GM20431 (cell line): ENCODE data around the gene MYRIP.
"Not testable (repeated sequence)": the region's sequence is repeated elsewhere in the genome, so short reads cannot be mapped to it uniquely, and the experiment has no call there.

Source experiments
- in situ Hi-C: fragments of 300-500 bp; cut with MseI, MboI; formaldehyde crosslinking; loops from one replicate; pipeline ENCODE4 v1.15.0; 2020; ENCODE audit warnings: low sequenced_read_pairs; ENCODE audit not compliant: unreplicated experiment

MYRIP gene

GRCh38 chr3:40016391-40016790, 207.0 kb downstream of the MYRIP start:
- in situ Hi-C loops: no loop called here

DNA sequence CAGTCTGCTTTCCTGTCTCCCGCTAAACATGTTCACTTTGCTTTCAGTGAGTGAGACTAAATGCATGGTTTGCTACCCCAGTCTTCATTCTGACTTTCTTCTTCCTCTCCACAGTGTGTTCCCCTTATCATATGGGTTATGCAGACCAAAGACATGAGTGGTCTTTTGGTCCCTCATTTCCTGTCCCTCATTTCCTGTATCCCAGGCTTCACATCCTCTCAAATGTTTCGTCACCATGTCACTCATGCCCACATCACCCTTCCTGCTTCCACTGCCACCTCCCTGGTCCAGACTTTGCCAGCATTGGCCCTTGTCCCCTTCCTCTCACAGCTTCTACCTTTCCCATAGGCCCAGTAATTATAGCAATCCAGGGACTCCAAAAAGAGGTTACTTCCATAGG, 209.0 kb downstream of the MYRIP start:
- in situ Hi-C loops: no loop called here

GRCh38 chr3:40019376-40019775, 210.0 kb downstream of the MYRIP start:
- in situ Hi-C loops: no loop called here

DNA sequence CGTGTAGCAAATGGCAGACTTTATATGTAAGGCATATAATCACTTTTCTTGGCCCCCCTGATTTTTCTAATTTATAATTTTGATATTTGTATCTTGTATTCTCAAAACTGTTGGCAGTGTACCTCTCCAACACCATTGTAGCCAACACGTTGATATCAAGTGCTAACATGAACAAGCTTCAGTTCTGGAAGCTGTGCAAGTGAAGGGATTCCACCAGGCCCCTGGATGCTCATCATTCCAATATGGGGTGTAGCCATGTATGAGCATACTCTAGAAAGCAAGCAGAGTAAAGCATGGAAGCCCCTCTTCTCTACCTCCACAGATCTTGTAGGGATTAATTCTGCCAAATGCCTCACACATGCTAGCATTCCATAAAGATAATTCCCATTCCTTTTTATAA, 211.3 kb downstream of the MYRIP start:
- in situ Hi-C loops: no loop called here

- in situ Hi-C loops: no loop called here
These were observed 211.9 kb downstream of the MYRIP start for GRCh38 chr3:40021338-40021737.

- in situ Hi-C loops: no loop called here
These were observed 213.0 kb downstream of the MYRIP start for GRCh38 chr3:40022297-40022827.

DNA sequence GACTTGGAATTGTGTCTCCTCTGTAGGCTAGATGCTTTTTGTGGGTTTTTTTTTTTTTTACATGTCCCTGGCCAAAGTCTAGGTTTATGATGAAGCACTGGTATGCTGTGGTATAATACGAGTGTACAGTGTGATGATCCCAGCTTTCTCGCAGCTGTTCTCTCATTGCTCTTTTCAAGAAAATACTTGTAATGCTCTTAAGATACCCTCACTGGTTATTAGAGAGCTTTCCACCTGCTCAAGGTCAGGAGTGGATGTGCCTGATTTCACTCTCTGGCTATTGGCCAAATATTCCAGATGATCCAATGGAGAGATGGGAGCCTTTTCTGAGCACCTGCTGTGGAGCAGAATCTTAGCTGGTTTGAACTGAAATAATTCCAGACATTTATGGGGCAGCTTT, 215.1 kb downstream of the MYRIP start:
- in situ Hi-C loops: no loop called here

DNA sequence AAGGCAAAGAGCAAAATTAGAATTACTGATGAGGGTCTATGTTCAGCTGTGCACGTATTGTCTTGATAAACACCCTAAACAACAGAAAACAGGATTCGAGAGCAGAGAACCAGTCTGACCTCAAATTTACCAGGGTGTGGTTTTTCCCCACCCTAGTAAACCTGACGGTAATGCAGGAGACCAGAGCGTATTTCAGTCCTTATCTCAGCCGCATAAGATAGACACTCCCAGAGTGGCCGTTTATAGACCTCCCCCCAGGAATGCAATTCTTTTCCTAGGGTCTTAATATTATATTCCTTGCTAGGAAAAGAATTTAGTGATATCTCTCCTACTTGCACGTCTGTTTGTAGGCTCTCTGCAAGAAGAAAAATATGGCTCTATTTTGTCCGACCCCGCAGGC, 216.5 kb downstream of the MYRIP start:
- in situ Hi-C loops: not testable (repeated sequence)

- in situ Hi-C loops: no loop called here
These were observed 225.8 kb downstream of the MYRIP start for GRCh38 chr3:40035177-40035576.

DNA sequence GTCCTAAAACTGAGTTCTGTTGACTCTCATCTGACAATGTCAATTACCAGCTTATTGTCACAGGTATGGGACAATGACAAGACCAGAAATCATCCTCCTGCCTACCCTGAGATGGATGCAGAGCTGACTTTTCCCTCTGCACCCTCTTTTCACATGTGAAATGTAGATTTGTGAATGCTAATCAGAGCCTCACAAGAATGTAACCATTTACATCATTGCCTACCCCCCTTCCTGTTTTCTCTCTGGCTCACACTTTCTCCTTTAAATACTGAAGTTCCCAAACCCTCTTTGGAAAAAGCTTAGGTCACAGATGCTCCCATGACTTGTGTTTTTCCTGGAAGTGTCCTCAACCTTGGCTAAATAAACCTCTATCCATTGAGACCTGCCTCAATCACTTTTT, 228.2 kb downstream of the MYRIP start:
- in situ Hi-C loops: no loop called here

DNA sequence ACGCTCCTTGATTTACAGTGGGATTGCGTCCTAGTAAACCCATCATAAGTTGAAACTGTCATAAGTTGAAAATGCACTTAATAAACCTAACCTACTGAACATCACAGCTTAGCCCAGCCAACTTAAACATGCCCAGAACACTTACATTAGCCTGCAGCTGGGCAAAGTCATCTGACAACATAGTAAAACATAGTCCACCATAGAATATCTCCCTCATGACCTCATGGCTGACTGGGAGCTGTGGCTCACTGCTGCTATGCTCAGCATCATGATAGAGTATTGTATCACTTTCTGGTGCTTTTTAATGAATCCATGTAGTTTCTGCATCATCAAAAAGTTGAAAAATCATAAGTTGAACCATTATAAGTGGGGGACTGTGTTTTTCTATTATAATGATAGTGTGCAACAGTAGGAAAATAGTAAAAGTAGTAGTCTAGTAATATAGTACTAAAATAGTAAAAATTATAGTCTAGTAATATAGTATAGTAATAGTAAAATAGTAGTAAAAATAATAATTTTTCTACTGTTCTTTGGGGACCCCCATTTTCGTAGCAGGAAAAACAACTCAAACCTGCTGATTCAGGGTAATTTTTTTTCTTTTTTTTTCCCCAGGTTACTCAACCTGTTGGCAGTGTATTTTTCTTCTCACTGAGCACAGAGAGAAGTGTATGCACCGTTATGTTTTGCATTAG, 233.5 kb downstream of the MYRIP start:
- in situ Hi-C loops: no loop called here

DNA sequence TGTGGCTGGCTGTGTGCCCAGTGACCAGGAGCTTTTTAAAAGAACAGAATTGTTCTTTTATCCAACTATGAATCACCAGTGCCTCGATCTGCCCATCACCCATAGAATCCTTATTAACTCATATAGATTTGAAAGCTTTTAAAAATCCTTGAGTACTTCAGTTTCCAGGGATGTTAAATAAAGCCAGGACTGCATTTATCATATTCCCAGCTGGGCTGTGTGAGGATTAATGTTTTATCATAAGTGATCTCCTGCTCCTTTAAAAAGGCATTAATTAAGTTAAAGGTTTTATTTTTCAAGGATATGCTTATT, 234.0 kb downstream of the MYRIP start:
- in situ Hi-C loops: no loop called here

DNA sequence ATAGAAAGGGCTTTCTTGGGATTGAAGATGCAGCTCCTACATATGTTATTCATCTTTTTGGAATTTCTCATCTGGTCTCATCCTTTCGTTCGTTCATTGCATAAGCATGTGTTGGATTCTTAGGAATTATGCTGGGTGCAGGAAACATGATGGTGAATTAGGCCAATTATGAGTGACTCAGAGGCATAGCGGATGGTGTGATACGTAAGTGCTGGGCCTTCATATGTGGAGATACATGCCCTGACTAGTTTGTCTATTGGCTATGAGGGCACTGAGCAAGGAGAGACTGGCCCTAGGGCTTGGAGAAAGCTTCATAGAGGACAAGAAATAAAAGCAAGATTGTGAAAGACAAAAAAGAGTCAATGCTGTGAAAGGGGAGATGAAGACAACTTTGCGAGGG, 235.1 kb downstream of the MYRIP start:
- in situ Hi-C loops: no loop called here

- in situ Hi-C loops: no loop called here
These were observed 235.6 kb downstream of the MYRIP start for GRCh38 chr3:40045051-40045450.

DNA sequence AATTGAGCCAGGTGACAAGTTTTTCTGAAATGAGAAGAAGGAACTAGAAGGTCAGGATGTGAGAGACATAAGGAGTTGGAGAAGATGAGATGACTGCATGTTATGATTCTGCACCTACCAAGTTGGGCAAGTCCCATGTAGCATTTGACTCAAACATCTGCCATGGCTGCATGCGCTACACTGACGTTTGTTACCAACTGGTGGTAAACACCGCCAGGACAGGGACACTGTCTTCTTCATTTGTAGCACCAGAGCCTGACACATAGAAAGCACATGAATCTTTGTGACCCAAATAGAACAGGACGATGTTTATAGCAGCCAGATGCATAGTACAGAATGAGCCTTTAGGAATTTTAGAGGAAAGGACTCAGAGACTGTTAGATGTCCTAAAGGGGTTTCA, 236.7 kb downstream of the MYRIP start:
- in situ Hi-C loops: no loop called here

- in situ Hi-C loops: no loop called here
These were observed 238.0 kb downstream of the MYRIP start for GRCh38 chr3:40047406-40047805.

GRCh38 chr3:40053663-40054062, 244.3 kb downstream of the MYRIP start:
- in situ Hi-C loops: no loop called here

DNA sequence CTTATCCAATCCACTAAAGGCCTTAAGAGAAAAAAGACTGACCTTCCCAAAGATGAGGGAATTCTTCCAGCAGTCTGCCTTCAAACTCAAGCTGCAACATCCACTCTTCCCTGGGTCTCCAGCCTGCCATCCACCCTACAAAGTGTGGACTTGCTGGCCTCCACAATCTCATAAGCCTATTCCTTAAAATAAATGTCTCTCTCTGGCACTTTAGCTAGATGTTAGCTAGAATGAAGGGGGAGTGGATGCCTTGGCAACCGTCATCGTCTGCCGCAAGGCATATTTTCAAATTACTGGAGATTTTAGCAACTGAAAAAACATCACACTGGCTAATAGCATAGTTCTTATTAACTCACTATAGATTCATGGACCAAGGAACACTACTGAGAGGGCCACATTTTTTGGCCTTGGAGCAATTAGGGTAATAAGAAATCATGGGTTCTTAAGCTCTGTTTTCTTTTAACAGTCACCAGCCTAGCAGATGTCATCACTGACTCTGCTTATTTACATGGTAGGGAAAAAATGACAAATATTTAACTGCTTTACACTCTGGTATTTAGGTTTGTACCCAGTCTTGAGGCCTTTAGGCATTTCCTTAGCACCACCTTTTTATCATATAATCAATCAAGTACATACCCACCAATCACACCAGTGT, 245.3 kb downstream of the MYRIP start:
- in situ Hi-C loops: no loop called here

DNA sequence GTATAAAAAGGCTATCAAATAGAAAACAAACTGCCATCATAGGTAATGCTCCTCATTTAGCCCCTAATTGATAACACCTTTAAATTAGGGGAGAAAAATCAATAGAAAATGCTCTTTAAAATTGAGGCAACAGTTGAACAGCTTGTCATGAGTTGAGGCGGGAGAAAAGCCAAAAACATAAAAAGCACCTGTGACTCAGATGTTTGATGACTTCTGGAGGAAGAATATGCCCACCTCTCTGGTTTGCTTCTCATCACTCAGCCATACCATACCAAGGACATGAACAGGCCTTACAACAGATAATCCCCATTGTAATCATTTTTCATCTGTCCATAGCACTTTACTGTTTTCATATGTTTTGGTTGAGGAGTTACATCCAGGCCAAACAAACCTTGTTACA, 246.0 kb downstream of the MYRIP start:
- in situ Hi-C loops: no loop called here

GRCh38 chr3:40055956-40056355, 246.5 kb downstream of the MYRIP start:
- in situ Hi-C loops: no loop called here

DNA sequence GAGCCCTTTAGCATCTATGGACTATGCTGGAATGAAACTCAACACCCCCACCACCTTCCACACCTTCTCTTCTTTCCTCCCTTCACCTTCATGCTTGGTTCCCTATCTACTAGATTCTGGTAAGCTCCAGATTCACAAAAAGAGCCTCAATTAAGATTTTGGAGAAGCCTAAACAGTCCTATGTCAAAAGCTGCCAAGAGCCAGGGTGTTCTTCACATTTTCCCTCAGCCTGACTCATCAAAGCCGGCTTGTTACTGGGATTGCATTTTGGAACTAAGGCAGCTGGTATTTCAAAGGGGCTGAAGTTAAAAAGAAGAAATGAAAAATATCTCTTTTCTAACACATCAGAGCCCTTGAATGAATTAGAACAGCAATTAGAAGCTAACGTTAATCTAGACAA, 247.7 kb downstream of the MYRIP start:
- in situ Hi-C loops: no loop called here

DNA sequence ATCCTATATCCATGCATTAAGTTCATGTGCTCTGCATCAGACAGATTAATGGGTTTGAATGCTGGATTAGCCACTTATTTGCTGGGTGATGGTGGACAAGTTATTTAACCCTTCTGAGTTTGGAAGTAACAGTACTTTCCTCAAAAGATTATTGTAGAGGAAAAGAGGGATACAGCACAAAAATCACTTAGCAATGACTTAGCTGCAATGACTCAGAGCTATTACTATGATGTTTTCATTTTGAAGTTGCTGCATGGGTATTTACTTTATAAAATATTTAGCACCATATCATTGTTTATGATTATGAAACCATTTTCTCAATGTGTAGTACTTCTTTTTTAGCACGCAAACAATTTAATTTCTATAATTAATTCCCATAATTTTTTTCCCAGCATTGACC, 248.4 kb downstream of the MYRIP start:
- in situ Hi-C loops: no loop called here
